ENCODE data around the gene OLA1. TPM values are rescaled to one million over a fixed set of nuclear protein-coding genes. Genes with fewer than 3 reads are reported as not detected.

OLA1 gene
- total and polyA plus RNA-seq, 2 of the 13 experiments (the other 11 are each of a cell fraction or from before 2014, with no cell fraction given): 153 to 241 TPM

DNA sequence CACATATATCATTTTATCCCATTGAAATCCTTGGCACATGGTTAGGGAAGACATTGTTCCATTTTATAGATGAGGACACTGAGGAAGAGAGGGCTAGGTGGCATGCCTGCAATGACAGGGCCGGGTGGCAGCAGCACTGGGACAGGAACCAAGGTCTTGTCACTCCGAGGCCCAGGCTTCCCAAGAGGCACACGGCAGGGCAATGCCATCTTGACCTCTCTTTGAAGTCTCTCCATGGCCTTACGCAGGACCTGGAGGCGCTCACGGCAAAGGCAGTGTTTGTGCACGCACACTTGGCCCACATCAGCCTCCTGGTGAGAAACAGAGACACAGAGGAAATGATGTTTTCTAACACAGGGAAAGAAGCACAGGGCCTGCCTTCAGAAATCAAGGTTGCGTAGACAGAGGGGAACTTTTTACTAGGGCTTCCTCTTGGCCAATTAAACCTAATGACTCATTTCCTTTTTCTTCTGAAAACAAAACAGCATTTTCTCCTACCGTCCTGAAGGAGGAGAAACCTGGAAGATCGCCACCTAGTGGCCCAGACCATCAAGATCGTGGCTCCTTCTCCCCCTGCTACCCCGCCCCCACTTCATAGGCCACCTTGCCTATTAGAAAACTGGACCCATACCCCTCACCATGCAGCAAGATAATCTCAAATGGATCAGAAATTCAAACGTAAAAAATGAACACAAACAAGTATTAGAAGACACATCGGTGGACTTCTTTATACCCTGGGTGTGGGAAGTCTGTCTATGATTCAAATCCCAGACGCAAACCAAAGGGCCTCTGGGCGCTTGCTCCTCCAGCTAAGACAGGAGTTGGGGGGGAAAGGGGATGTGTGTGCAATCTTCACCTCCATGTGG, 208.5 kb downstream of the OLA1 start (continued):
- TF ChIP-seq PAXIP1 (CRISPR knock-in tag; conservative IDR thresholded peaks at IDR 0.05) (peak; percentile 49; the same call in 1 of the 2 replicates), NR2F1 (CRISPR knock-in tag; IDR thresholded peaks at IDR 0.05) (0 out of 4 replicates have a peak, but pooled peaks of 1 of the 2 experiments have one; percentile 21), NFYC (CRISPR knock-in tag; IDR thresholded peaks at IDR 0.05) (0 out of 2 replicates have a peak, but pooled peaks have one; percentile 26), ZNF83 (CRISPR knock-in tag; IDR thresholded peaks at IDR 0.05; ENCODE audit: borderline replicate concordance) (no peak), TAF15 (IDR thresholded peaks at IDR 0.05; ENCODE audit: low read depth, low read length, poor library complexity, severe bottlenecking) (no peak), RBM22 (optimal IDR thresholded peaks at IDR 0.05; ENCODE audit: low read length) (no peak), RFX3 (CRISPR knock-in tag; IDR thresholded peaks at IDR 0.05) (0 out of 2 replicates have a peak, but pooled peaks have one; percentile 16), ZSCAN21 (CRISPR knock-in tag; IDR thresholded peaks at IDR 0.05; ENCODE audit: borderline replicate concordance) (0 out of 2 replicates have a peak, but pooled peaks have one; percentile 24), ZNF30 (CRISPR knock-in tag; IDR thresholded peaks at IDR 0.05) (no peak), ZBTB49 (CRISPR knock-in tag; IDR thresholded peaks at IDR 0.05; ENCODE audit: borderline replicate concordance) (no peak), ZNF768 (CRISPR knock-in tag; IDR thresholded peaks at IDR 0.05) (peak; percentile 95), TOE1 (CRISPR knock-in tag; IDR thresholded peaks at IDR 0.05) (0 out of 2 replicates have a peak, but pooled peaks have one; percentile 63), ZSCAN12 (CRISPR knock-in tag; IDR thresholded peaks at IDR 0.05) (no peak), ZNF569 (CRISPR knock-in tag; IDR thresholded peaks at IDR 0.05; ENCODE audit: borderline replicate concordance) (no peak), ZNF230 (CRISPR knock-in tag; IDR thresholded peaks at IDR 0.05) (no peak), ISL2 (CRISPR knock-in tag; IDR thresholded peaks at IDR 0.05) (peak; percentile 48; the same call in 1 of the 2 replicates), ZNF691 (CRISPR knock-in tag; IDR thresholded peaks at IDR 0.05; ENCODE audit: borderline replicate concordance, low read depth) (no peak; the same call in 1 of the 2 replicates), NFKB2 (CRISPR knock-in tag; IDR thresholded peaks at IDR 0.05; ENCODE audit: borderline replicate concordance) (peak; percentile 23; the same call in 1 of the 2 replicates), ZNF652 (CRISPR knock-in tag; IDR thresholded peaks at IDR 0.05; ENCODE audit: borderline replicate concordance, low read depth) (no peak), ZNF225 (CRISPR knock-in tag; IDR thresholded peaks at IDR 0.05) (0 out of 2 replicates have a peak, but pooled peaks have one; percentile 35), YEATS2 (CRISPR knock-in tag; IDR thresholded peaks at IDR 0.05; ENCODE audit: borderline replicate concordance) (peak; percentile 57; the same call in 1 of the 2 replicates), CEBPB (IDR thresholded peaks at IDR 0.05; ENCODE audit: borderline replicate concordance, low read depth, low read length) (no peak)

Measured in HepG2 (cell line).